Chondrocyte (in vitro differentiated cells): ENCODE data around the gene EPB41. TPM values are rescaled to one million over a fixed set of nuclear protein-coding genes. Genes with fewer than 3 reads are reported as not detected.

ENCODE experiments used
- DNase-seq: peaks from one replicate; pipeline ENCODE4 v3.0.0; 2021; ENCODE audit warnings: mixed read lengths, low spot score
- H3K27ac Mint-ChIP-seq: one replicate; pipeline ENCODE4 v1.8.0; 2021; ENCODE audit warnings: mild to moderate bottlenecking, moderate library complexity, mixed read lengths; ENCODE audit not compliant: unreplicated experiment
- H3K27me3 Mint-ChIP-seq: 2 replicates; pipeline ENCODE4 v1.8.0; 2021; ENCODE audit warnings: low read depth, mixed read lengths
- H3K36me3 Mint-ChIP-seq: 2 replicates; pipeline ENCODE4 v1.8.0; 2021; ENCODE audit warnings: low read depth, mixed read lengths
- H3K4me1 Mint-ChIP-seq: 2 replicates; pipeline ENCODE4 v1.8.0; 2021; ENCODE audit warnings: low read depth, mild to moderate bottlenecking, mixed read lengths
- H3K4me3 Mint-ChIP-seq: one replicate; pipeline ENCODE4 v1.8.0; 2021; ENCODE audit warnings: mild to moderate bottlenecking, moderate library complexity, mixed read lengths; ENCODE audit not compliant: unreplicated experiment
- H3K9me3 Mint-ChIP-seq: 2 replicates; pipeline ENCODE4 v1.8.0; 2021; ENCODE audit warnings: low read depth, mixed read lengths
- total RNA-seq: library from RNA; stranded (reverse); gene quantifications from 3 replicates; pipeline ENCODE4 v1.2.1, GENCODE V29; 2021
- TF ChIP-seq, protein P1 (sequence below): fragments of 200-600 bp; sonication (generic); IDR thresholded peaks from 2 replicates; pipeline ENCODE4 v1.5.0; 2021; ENCODE audit warnings: antibody characterized with exemption, mild to moderate bottlenecking, moderate library complexity

The EPB41 gene
- total RNA-seq, 1 donor from 2014 or later = 17.7 TPM

DNA sequence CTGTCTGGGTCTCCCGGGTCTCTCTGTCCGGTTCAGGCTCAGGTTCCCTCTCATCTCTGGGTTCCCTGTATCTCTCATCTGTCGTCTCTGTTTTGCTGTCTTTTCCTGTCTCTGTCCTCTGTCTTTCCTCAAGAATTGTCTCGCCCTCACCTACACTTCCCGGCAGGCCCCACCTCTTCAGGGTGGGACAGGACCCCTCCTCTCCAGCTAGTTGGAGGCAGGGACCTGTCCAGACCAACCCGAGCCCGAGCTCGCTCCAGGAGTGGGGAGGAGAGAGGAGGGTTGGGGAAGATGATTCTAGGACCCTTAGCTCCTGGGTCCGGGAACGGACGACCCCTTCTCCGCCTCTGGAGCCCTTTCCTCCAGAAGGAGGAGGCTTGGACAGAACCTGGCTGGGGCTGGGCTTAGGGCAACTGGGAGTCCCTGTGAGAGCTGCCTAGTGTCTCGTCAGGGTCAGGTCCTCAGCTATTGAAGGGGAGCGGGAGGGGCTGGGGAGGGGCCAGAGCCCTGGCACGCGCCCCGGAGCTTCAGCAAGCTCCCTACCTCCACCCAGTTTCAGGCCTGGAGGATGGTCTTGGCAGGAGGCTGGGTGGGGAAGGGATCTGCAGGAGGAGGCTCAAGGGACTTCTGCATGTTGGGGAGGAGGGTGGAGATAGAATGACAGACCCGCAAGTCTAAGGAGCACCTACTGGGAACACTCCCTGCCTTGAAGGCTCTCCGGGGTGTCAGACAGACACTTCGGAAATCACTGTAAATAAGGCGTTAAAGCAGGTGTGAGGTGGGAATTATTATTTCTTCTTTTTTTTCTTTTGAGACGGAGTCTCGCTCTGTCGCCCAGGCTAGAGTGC lies 26.3 kb upstream of the EPB41 start:
- Mint-ChIP-seq H3K4me1 (peaks cover 29% of the 10 kb centered on the region), H3K4me3 (peak overlapping the region; percentile 83), H3K9me3 (no peaks in the 10 kb centered on the region), H3K27ac (peak overlapping the region; percentile 71), H3K27me3 (no peaks in the 10 kb centered on the region), H3K36me3 (no peaks in the 10 kb centered on the region)
- DNase-seq = no peak
- TF ChIP-seq, protein P1, sequence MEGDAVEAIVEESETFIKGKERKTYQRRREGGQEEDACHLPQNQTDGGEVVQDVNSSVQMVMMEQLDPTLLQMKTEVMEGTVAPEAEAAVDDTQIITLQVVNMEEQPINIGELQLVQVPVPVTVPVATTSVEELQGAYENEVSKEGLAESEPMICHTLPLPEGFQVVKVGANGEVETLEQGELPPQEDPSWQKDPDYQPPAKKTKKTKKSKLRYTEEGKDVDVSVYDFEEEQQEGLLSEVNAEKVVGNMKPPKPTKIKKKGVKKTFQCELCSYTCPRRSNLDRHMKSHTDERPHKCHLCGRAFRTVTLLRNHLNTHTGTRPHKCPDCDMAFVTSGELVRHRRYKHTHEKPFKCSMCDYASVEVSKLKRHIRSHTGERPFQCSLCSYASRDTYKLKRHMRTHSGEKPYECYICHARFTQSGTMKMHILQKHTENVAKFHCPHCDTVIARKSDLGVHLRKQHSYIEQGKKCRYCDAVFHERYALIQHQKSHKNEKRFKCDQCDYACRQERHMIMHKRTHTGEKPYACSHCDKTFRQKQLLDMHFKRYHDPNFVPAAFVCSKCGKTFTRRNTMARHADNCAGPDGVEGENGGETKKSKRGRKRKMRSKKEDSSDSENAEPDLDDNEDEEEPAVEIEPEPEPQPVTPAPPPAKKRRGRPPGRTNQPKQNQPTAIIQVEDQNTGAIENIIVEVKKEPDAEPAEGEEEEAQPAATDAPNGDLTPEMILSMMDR = no peak

DNA sequence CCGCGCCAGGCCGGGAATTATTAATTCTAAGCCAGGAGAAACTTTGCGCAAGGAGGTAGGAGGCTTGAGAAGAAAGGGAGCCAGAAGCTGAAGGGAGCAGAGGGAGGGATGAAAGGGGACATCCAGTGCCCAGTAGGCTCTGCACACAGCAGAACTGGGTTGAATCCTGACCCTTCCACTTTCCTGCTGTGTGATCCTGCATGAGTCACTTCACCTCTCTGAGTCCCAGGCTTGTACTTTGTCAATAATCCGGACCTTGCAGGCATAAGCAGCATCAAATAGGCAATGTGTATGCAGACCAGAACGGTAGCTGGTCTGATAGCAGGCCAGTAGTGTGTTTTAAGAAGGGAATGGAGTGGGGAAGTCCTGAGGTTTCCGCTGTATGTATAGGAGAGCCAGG lies 25.5 kb upstream of the EPB41 start:
- DNase-seq = no peak
- TF ChIP-seq, protein P1 = no peak
- H3K9me3 Mint-ChIP-seq = no peaks in the 10 kb centered on the region
- H3K4me1 Mint-ChIP-seq = peaks cover 29% of the 10 kb centered on the region
- no peak overlapping the region for H3K27ac Mint-ChIP-seq
- no peaks in the 10 kb centered on the region for H3K36me3 Mint-ChIP-seq
- no peak overlapping the region for H3K4me3 Mint-ChIP-seq
- no peaks in the 10 kb centered on the region for H3K27me3 Mint-ChIP-seq

DNA sequence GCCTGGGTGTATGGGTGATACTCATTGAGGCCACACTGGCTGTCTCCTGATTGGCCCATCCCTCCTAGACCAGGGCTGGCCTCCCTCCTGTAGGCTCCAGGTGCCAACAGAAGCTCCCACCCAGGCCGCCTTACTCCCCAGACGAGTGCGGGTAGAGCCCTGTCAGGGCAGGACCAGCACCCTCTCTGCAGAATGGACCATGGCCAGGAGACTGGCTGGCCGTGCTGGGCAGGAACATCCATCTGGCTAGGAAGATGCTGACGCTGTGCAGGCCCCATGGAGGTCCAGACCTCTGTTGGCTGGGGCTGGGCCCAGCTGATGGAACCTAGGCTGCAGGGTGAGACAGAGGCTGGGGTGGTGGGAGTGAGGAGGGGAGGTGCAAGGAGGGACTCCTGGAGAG lies 25.0 kb upstream of the EPB41 start:
- Mint-ChIP-seq H3K36me3 (no peaks in the 10 kb centered on the region), H3K27ac (no peak overlapping the region), H3K4me3 (no peak overlapping the region), H3K4me1 (peaks cover 27% of the 10 kb centered on the region), H3K9me3 (no peaks in the 10 kb centered on the region), H3K27me3 (no peaks in the 10 kb centered on the region)
- no peak for DNase-seq
- TF ChIP-seq, protein P1 = no peak

DNA sequence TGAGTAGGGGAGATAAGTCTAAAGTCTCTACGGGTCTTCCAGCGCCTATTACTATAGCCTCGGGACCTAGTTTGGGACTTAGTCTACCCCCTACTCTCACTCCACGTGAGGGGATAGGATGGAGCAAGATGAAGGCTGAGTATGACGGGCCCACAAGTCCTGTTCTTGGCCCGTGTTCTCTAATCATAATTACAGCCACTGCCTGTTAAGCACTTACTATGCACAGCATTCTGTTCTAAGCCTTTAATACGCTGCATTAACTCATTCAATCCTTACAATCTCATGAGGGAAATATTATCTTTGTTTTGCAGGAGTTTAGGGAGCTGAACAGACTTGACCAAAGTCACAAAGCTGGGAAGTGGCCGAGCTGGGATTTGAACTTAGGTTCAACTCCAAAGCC lies 23.9 kb upstream of the EPB41 start:
- no peak for DNase-seq
- Mint-ChIP-seq H3K9me3 (no peaks in the 10 kb centered on the region), H3K27me3 (no peaks in the 10 kb centered on the region), H3K4me1 (peaks cover 16% of the 10 kb centered on the region), H3K27ac (no peak overlapping the region), H3K4me3 (no peak overlapping the region), H3K36me3 (no peaks in the 10 kb centered on the region)
- TF ChIP-seq, protein P1 = no peak

DNA sequence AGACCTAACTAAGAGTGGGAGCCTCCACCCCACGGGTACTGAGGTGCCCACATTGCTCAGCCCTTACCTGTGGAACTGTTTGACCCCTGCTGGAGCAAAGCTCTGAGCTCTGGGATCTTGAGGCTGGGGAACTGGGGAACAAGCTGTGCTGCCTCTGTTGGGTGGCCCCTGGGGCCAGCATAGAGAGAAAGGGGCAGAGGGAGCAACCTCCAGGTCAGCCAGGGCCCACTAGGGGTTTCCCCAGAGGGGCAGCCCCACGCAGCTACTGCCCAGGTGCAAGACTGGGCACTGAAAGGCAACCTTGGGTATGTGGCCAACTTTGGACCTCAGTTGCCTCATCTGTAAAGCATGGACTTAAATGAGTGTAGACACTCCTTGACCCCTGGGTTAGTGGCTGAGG lies 23.5 kb upstream of the EPB41 start:
- Mint-ChIP-seq H3K36me3 (no peaks in the 10 kb centered on the region), H3K27me3 (no peaks in the 10 kb centered on the region), H3K4me3 (no peak overlapping the region), H3K9me3 (no peaks in the 10 kb centered on the region), H3K27ac (no peak overlapping the region), H3K4me1 (peaks cover 12% of the 10 kb centered on the region)
- TF ChIP-seq, protein P1 = no peak
- no peak for DNase-seq
